NCI-H146 (cell line): Measurements from ENCODE around the gene ZNF705A.
"Not testable (repeated sequence)": the region's sequence is repeated elsewhere in the genome, so short reads cannot be mapped to it uniquely, and the experiment has no call there.

Experiments used
- DNase-seq: peaks from one replicate; lab custom pipeline; 2025; lab: John Stamatoyannopoulos, UW

ZNF705A gene

GRCh38 chr12:8156845-8157244 is at the start of gene ZNF705A:
Gene ZNF705A (plus strand): TSS chr12:8157015. CDS start chr12:8172626, 15,611 bp downstream.
- no peak for DNase-seq

- DNase-seq, result peak; percentile 66
Measured at GRCh38 chr12:8108808-8109398, 47.9 kb upstream of the ZNF705A start.

GRCh38 chr12:8113117-8113516 is 43.7 kb upstream of the ZNF705A start:
- not testable (repeated sequence) for DNase-seq

- DNase-seq, result no peak
Measured at GRCh38 chr12:8120072-8120713, 36.6 kb upstream of the ZNF705A start.

- DNase-seq, result no peak
Measured at GRCh38 chr12:8123124-8123912, 33.5 kb upstream of the ZNF705A start, which contains the start of gene CLEC4A. Gene CLEC4A (plus strand): TSS chr12:8123617. CDS start chr12:8123879, 262 bp downstream.

- DNase-seq, result no peak
Measured at GRCh38 chr12:8127138-8127537, 29.7 kb upstream of the ZNF705A start.

- not testable (repeated sequence) for DNase-seq
Measured at GRCh38 chr12:8133636-8134397, 23.0 kb upstream of the ZNF705A start.

- not testable (repeated sequence) for DNase-seq
Measured at GRCh38 chr12:8134398-8134930, 22.4 kb upstream of the ZNF705A start.

GRCh38 chr12:8141647-8142046 is 15.2 kb upstream of the ZNF705A start:
- DNase-seq, result not testable (repeated sequence)

GRCh38 chr12:8143261-8143660 is 13.6 kb upstream of the ZNF705A start:
- no peak for DNase-seq

- DNase-seq, result peak; percentile 47
Measured at GRCh38 chr12:8145754-8146441, 10.9 kb upstream of the ZNF705A start.

- DNase-seq, result no peak
Measured at GRCh38 chr12:8146442-8146771, 10.4 kb upstream of the ZNF705A start.

- DNase-seq, result no peak
Measured at GRCh38 chr12:8154526-8154925, 2.3 kb upstream of the ZNF705A start.

GRCh38 chr12:8156416-8156815 is 399 bp upstream of the ZNF705A start:
- DNase-seq, result no peak

GRCh38 chr12:8157484-8158198 is 826 bp downstream of the ZNF705A start:
- DNase-seq, result no peak

GRCh38 chr12:8172911-8173310 is 16.1 kb downstream of the ZNF705A start:
- DNase-seq, result not testable (repeated sequence)

GRCh38 chr12:8179989-8180585 is 23.3 kb downstream of the ZNF705A start:
- DNase-seq, result peak; percentile 80

- DNase-seq, result not testable (repeated sequence)
Measured at GRCh38 chr12:8181271-8181670, 24.5 kb downstream of the ZNF705A start.

GRCh38 chr12:8182923-8183322 is 26.1 kb downstream of the ZNF705A start:
- not testable (repeated sequence) for DNase-seq

GRCh38 chr12:8183346-8183745 is 26.5 kb downstream of the ZNF705A start:
- DNase-seq, result not testable (repeated sequence)
